Vagina (tissue), 2 donors: ENCODE measurements around the gene ZNF292. TPM values are rescaled to one million over a fixed set of nuclear protein-coding genes. Genes with fewer than 3 reads are reported as not detected.

Experiments
- DNase-seq, 2 donors: peaks; one replicate each; pipeline ENCODE4 v3.0.0-alpha.2; 2017; ENCODE audit errors: extremely low spot score in 2 of 2
- H3K27ac ChIP-seq: fragments of 200-600 bp; sonication (generic); one replicate; pipeline ENCODE4 v1.5.1; 2019
- H3K27me3 ChIP-seq: fragments of 200-600 bp; sonication (generic); one replicate; pipeline ENCODE4 v1.5.1; 2019
- H3K36me3 ChIP-seq, 2 donors: fragments of 200-600 bp; sonication (generic); one replicate each; pipeline ENCODE4 v1.5.1; 2017 to 2019
- H3K4me1 ChIP-seq: fragments of 200-600 bp; sonication (generic); one replicate; pipeline ENCODE4 v1.5.1; 2019
- H3K4me3 ChIP-seq, 2 donors: fragments of 200-600 bp; sonication (generic); 1 replicate in 1 of 2; 2 replicates in 1 of 2; pipeline ENCODE4 v1.5.1; 2016 to 2019
- H3K9me3 ChIP-seq: fragments of 200-600 bp; sonication (generic); one replicate; pipeline ENCODE4 v1.5.1; 2019
- POLR2A ChIP-seq, 2 donors: fragments of 450-650 bp; IDR thresholded peaks; one replicate each; pipeline ENCODE4 v1.6.1; 2017; ENCODE audit warnings: antibody characterized with exemption in 2 of 2, mild to moderate bottlenecking in 2 of 2, moderate library complexity in 2 of 2
- POLR2AphosphoS5 ChIP-seq, 2 donors: sonication (generic); formaldehyde crosslinking; IDR thresholded peaks; one replicate each; pipeline ENCODE4 v1.9.0; 2017; ENCODE audit warnings: antibody characterized with exemption in 2 of 2, mild to moderate bottlenecking in 2 of 2, low read depth in 1 of 2; ENCODE audit not compliant: insufficient read depth in 1 of 2
- intact Hi-C: fragments of 100-400 bp; cut with DNase I; formaldehyde crosslinking; loops from one replicate; pipeline ENCODE4 v1.15.1; 2023
- total RNA-seq: library from RNA; depleted of rRNA; stranded (reverse); fragments of >200 nt; gene quantifications from one replicate; pipeline ENCODE4 v1.2.3, GENCODE V29; 2016
- TF ChIP-seq, protein P1 (sequence below), 3 experiments: fragments of 450-650 bp in 2 of 3; fragments of 200-600 bp in 1 of 3; sonication (generic) in 1 of 3; IDR thresholded peaks; one replicate each; pipeline ENCODE4 v1.5.1; 2017 to 2019; ENCODE audit warnings: antibody characterized with exemption in 3 of 3, mild to moderate bottlenecking in 2 of 3, moderate library complexity in 2 of 3

Gene ZNF292
- total RNA-seq, 1 donor from 2014 or later = 41.5 TPM

DNA sequence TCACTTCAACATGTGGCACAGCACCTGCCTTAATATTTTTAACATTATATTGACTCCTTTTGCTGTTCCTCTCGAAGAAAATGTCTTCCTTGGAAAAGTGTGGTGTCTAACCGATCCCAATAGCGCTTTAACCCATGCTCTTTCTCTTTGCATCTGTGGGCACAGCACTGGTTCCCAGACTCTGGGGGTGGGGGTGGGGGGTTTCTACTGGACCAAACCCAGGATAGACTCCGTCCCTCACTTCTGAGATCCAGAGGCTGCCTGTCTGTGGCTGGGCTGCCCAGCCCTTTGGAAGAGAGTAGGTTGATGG, 3.9 kb upstream of the ZNF292 start:
- Histone ChIP-seq H3K4me3 (peak overlapping the region; percentile 69 to 70), H3K27me3 (no peaks in the 10 kb centered on the region), H3K9me3 (no peaks in the 10 kb centered on the region), H3K27ac (peak overlapping the region; percentile 95), H3K4me1 (peaks cover 34% of the 10 kb centered on the region), H3K36me3 (no peaks in the 10 kb centered on the region)
- intact Hi-C loops = no loop called here
- DNase-seq = no peak
- TF ChIP-seq, protein P1, sequence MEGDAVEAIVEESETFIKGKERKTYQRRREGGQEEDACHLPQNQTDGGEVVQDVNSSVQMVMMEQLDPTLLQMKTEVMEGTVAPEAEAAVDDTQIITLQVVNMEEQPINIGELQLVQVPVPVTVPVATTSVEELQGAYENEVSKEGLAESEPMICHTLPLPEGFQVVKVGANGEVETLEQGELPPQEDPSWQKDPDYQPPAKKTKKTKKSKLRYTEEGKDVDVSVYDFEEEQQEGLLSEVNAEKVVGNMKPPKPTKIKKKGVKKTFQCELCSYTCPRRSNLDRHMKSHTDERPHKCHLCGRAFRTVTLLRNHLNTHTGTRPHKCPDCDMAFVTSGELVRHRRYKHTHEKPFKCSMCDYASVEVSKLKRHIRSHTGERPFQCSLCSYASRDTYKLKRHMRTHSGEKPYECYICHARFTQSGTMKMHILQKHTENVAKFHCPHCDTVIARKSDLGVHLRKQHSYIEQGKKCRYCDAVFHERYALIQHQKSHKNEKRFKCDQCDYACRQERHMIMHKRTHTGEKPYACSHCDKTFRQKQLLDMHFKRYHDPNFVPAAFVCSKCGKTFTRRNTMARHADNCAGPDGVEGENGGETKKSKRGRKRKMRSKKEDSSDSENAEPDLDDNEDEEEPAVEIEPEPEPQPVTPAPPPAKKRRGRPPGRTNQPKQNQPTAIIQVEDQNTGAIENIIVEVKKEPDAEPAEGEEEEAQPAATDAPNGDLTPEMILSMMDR (IDR thresholded peaks at IDR 0.05) = no peak
- TF ChIP-seq POLR2A (IDR thresholded peaks at IDR 0.05) = no peak
- no peak for TF ChIP-seq POLR2AphosphoS5 (IDR thresholded peaks at IDR 0.05; ENCODE audit: insufficient read depth in 1 of 2, low read depth in 1 of 2)

DNA sequence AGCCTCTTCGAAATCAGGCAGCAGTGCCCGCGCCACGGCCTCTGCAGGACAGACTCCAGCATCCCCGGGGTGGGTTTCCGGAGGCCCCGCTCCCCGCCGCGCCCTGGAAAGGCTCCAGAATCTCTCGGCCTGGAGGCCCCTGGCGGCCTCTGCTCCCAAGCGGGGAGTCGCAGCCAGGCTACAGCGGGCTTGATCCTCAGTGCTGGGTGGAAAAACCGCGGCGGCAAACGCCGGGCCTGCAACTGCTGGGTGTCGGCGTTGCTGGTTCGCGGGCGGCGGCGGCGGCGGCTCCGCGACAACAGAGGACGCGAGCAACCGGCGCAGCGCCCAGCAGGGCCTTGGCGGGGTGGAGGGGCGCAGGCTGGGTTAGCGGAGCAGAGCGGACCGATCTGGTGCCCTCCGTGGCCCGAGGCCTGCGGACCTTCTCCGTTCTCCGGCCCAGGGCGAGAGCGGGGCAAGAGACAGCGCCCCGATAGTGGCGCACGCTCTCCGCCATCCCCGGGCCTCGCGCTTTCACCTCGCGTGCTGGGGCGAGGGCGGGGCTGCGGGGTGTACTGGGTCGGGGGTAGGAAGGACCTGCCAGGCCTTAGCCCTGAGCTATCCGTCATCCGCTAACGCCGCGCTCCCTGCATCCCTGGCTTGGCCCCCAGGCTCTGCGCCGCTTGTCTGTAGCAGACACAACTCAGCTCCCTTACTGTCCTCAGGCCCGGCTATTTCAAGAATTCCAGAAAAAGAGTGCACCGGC, 3.4 kb upstream of the ZNF292 start:
- no peaks in the 10 kb centered on the region for H3K36me3 ChIP-seq
- peak overlapping the region; percentile 95 for H3K27ac ChIP-seq
- peaks cover 39% of the 10 kb centered on the region for H3K4me1 ChIP-seq
- peak overlapping the region; percentile 69 to 70 for H3K4me3 ChIP-seq
- intact Hi-C loops = no loop called here
- TF ChIP-seq, protein P1 (IDR thresholded peaks at IDR 0.05) = peak in 1 of 3 experiments; percentile 27
- TF ChIP-seq POLR2AphosphoS5 (IDR thresholded peaks at IDR 0.05; ENCODE audit: insufficient read depth in 1 of 2, low read depth in 1 of 2) (peak in 1 of 2 donors; percentile 73), POLR2A (IDR thresholded peaks at IDR 0.05) (peak in 1 of 2 donors; percentile 5)
- no peak for DNase-seq
- no peaks in the 10 kb centered on the region for H3K9me3 ChIP-seq
- H3K27me3 ChIP-seq = no peaks in the 10 kb centered on the region

DNA sequence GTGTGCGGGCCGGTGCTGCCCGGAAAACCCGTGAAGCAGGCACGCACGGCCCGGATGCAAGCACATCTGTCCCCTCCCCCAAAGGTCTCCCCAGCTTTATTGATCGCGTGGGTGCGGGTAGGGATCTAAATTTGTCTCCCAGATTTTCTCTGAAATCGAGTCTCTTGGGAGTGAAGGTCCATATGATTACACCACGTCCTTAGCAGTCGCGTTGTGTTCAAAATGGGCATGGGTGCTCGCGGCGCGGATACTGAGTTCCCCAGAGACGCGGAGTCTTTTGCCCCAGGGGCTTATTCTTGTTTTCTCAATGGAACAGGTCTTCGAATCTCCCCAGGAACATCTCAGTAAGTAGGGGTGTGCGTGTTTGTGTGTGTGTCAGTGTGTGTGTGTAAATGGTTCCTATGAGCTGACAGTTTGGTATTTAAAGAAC, 2.8 kb upstream of the ZNF292 start:
- peak in 1 of 2 donors; percentile 87 for DNase-seq
- peaks cover 45% of the 10 kb centered on the region for H3K4me1 ChIP-seq
- intact Hi-C loops = no loop called here

DNA sequence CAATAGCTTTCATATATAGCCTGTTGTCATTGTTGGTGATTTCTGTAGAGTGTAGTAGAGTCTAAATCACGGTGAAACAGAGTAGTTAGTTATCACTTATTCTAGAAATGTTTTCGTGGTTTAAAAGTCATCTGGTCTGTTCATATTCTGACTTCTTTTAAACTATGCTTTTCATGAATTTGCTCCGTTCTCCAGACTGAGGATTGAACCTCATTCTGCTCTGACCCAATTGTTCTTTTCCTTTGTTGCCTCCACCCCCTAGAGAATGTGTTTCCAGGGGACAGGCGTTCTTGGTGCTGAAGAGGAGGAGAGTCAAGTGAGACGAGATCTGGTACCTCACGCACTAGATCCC, 748 bp upstream of the ZNF292 start:
- H3K9me3 ChIP-seq = no peaks in the 10 kb centered on the region
- TF ChIP-seq POLR2A (IDR thresholded peaks at IDR 0.05) (no peak), POLR2AphosphoS5 (IDR thresholded peaks at IDR 0.05; ENCODE audit: insufficient read depth in 1 of 2, low read depth in 1 of 2) (no peak)
- TF ChIP-seq, protein P1 (IDR thresholded peaks at IDR 0.05) = no peak
- DNase-seq = no peak
- intact Hi-C loops = no loop called here
- peak overlapping the region; percentile 96 for H3K27ac ChIP-seq
- peak overlapping the region; percentile 62 to 82 for H3K4me3 ChIP-seq
- H3K27me3 ChIP-seq = no peaks in the 10 kb centered on the region
- H3K36me3 ChIP-seq = no peaks in the 10 kb centered on the region
- peaks cover 63% of the 10 kb centered on the region for H3K4me1 ChIP-seq

More for the DNA sequence above, 2.8 kb upstream of the ZNF292 start:
- TF ChIP-seq, protein P1 (IDR thresholded peaks at IDR 0.05) = no peak
- TF ChIP-seq POLR2A (IDR thresholded peaks at IDR 0.05) (no peak), POLR2AphosphoS5 (IDR thresholded peaks at IDR 0.05; ENCODE audit: insufficient read depth in 1 of 2, low read depth in 1 of 2) (no peak)
- Histone ChIP-seq H3K4me3 (peak overlapping the region; percentile 69 to 70), H3K36me3 (no peaks in the 10 kb centered on the region), H3K27me3 (no peaks in the 10 kb centered on the region), H3K27ac (peak overlapping the region; percentile 95), H3K9me3 (no peaks in the 10 kb centered on the region)
